T-helper 1 cell treated with Interleukin-12 subunit alpha and Interleukin-12 subunit beta and Interleukin-4 antibody, amounts not matched to agents 30 μg/mL and 1 μg/mL, for 36 hours (primary cell): ENCODE results near the gene LPCAT2.

Source experiments
- H3K27ac Mint-ChIP-seq: one replicate; pipeline ENCODE4 v1.8.0; 2021; ENCODE audit warnings: mild to moderate bottlenecking, mixed read lengths
- H3K27me3 Mint-ChIP-seq: one replicate; pipeline ENCODE4 v1.8.0; 2021; ENCODE audit warnings: low read depth, mixed read lengths
- H3K36me3 Mint-ChIP-seq: one replicate; pipeline ENCODE4 v1.8.0; 2021; ENCODE audit warnings: low read depth, mixed read lengths
- H3K4me1 Mint-ChIP-seq: one replicate; pipeline ENCODE4 v1.8.0; 2021; ENCODE audit warnings: low read depth, mixed read lengths
- H3K4me3 Mint-ChIP-seq: one replicate; pipeline ENCODE4 v1.8.0; 2021; ENCODE audit warnings: mild to moderate bottlenecking, moderate library complexity, mixed read lengths
- H3K9me3 Mint-ChIP-seq: one replicate; pipeline ENCODE4 v1.8.0; 2021; ENCODE audit warnings: mixed read lengths

LPCAT2 gene

DNA sequence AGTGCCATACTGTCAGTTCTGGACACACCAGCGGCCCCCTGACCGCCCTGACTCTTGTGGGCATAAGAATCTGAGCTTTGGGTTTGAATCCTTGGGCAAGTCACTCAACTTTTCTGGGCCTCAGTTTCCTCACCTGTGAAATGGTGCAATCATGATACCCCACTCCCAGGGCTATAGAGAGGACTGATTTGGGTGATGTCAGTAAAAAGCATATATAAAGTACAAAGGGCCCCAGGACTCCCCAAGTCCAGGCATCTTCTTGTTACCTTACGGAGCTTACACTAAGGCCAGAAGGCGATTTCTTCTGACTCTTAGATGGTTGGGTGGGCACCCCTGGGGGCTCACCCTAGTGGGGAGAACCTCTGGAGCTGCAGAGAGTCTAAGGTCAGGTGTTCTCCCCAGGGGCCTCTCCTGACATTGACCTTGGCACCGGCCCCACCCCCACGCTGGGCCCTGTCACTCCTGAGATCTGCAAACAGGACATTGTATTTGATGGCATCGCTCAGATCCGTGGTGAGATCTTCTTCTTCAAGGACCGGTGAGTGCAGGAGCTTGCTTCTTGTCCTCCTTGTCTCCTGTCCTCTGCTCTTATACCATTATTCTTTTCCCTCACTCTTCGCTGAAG, 16.0 kb upstream of the LPCAT2 start:
- Mint-ChIP-seq H3K4me1 (peaks cover 3% of the 10 kb centered on the region), H3K36me3 (no peaks in the 10 kb centered on the region), H3K4me3 (no peak overlapping the region), H3K27ac (no peak overlapping the region), H3K9me3 (no peaks in the 10 kb centered on the region), H3K27me3 (peaks cover 3% of the 10 kb centered on the region)

- Mint-ChIP-seq H3K9me3 (no peaks in the 10 kb centered on the region), H3K27ac (no peak overlapping the region), H3K36me3 (no peaks in the 10 kb centered on the region), H3K27me3 (peaks cover 3% of the 10 kb centered on the region), H3K4me1 (peaks cover 13% of the 10 kb centered on the region), H3K4me3 (no peak overlapping the region)
These were observed 13.9 kb upstream of the LPCAT2 start for GRCh38 chr16:55494994-55495421.

DNA sequence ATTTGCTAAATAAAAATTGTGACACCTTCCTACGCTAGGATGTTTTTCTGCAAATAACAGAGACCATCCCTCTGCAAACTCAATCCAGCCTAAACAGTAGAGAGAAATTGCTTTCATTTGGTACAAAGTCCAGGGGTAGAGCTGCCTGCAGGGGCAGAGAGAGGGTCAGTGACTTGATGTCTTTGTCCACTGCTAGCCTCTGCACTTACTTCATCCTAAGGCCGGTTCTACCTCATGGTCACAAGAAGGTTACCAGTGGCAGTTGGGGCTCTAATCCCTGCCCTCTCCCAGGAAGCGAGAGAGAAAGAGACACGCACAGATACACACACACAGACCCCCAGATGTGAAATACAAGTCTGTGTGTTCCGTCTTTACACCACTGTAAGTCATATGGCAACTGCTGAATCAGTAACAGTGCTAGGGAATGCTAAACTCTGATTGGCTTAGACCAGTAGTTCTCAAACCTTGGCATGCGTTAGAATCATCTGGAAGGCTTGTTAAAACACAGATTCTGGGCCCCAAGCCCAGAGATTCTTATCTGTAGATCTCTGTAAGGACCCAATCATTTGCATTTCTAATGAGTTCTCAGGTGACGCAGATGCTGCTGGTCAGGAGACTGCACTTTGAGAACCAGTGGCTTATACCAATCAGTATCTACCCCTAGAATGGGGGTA, 13.1 kb upstream of the LPCAT2 start:
- H3K27ac Mint-ChIP-seq: no peak overlapping the region
- peaks cover 19% of the 10 kb centered on the region for H3K4me1 Mint-ChIP-seq
- H3K27me3 Mint-ChIP-seq: peaks cover 3% of the 10 kb centered on the region
- no peaks in the 10 kb centered on the region for H3K36me3 Mint-ChIP-seq
- H3K9me3 Mint-ChIP-seq: no peaks in the 10 kb centered on the region
- H3K4me3 Mint-ChIP-seq: no peak overlapping the region

DNA sequence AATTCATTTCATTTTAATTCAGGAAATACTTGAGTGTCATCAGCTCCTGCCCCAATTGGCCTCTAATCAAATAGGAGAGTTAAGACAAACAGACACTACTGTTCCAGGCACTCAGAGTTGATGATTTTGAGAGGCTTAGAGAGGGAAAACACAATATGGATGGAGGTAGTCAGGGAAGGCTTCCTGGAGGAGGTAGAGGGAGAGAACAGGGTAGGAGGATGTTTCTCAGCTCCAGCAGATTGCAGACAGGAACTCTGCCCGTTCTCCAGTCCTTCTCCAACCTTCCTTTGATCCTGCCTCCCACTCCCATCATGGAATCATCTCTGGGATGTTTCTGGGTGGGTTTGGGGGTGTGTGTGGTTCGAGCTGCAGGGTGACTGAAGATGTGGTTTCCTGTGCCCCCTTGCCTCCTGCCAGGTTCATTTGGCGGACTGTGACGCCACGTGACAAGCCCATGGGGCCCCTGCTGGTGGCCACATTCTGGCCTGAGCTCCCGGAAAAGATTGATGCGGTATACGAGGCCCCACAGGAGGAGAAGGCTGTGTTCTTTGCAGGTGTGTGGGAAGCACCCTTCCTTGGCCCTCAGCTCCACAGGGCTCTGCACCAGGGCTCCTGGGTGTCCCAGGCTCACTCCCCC, 12.2 kb upstream of the LPCAT2 start:
- H3K36me3 Mint-ChIP-seq: no peaks in the 10 kb centered on the region
- no peak overlapping the region for H3K27ac Mint-ChIP-seq
- no peak overlapping the region for H3K4me3 Mint-ChIP-seq
- peaks cover 3% of the 10 kb centered on the region for H3K27me3 Mint-ChIP-seq
- H3K4me1 Mint-ChIP-seq: peaks cover 20% of the 10 kb centered on the region
- no peaks in the 10 kb centered on the region for H3K9me3 Mint-ChIP-seq

- no peak overlapping the region for H3K27ac Mint-ChIP-seq
- H3K4me1 Mint-ChIP-seq: peaks cover 20% of the 10 kb centered on the region
- H3K4me3 Mint-ChIP-seq: no peak overlapping the region
- H3K36me3 Mint-ChIP-seq: no peaks in the 10 kb centered on the region
- H3K27me3 Mint-ChIP-seq: peaks cover 3% of the 10 kb centered on the region
- H3K9me3 Mint-ChIP-seq: no peaks in the 10 kb centered on the region
These were observed 11.3 kb upstream of the LPCAT2 start for GRCh38 chr16:55497558-55497957.

GRCh38 chr16:55498101-55498500, 10.8 kb upstream of the LPCAT2 start:
- no peaks in the 10 kb centered on the region for H3K9me3 Mint-ChIP-seq
- H3K4me1 Mint-ChIP-seq: peaks cover 20% of the 10 kb centered on the region
- no peak overlapping the region for H3K27ac Mint-ChIP-seq
- no peaks in the 10 kb centered on the region for H3K36me3 Mint-ChIP-seq
- H3K27me3 Mint-ChIP-seq: peaks cover 3% of the 10 kb centered on the region
- H3K4me3 Mint-ChIP-seq: no peak overlapping the region

GRCh38 chr16:55499281-55499680, 9.6 kb upstream of the LPCAT2 start:
- peaks cover 6% of the 10 kb centered on the region for H3K27me3 Mint-ChIP-seq
- H3K9me3 Mint-ChIP-seq: no peaks in the 10 kb centered on the region
- H3K36me3 Mint-ChIP-seq: no peaks in the 10 kb centered on the region
- H3K4me1 Mint-ChIP-seq: peaks cover 20% of the 10 kb centered on the region
- no peak overlapping the region for H3K4me3 Mint-ChIP-seq
- no peak overlapping the region for H3K27ac Mint-ChIP-seq

DNA sequence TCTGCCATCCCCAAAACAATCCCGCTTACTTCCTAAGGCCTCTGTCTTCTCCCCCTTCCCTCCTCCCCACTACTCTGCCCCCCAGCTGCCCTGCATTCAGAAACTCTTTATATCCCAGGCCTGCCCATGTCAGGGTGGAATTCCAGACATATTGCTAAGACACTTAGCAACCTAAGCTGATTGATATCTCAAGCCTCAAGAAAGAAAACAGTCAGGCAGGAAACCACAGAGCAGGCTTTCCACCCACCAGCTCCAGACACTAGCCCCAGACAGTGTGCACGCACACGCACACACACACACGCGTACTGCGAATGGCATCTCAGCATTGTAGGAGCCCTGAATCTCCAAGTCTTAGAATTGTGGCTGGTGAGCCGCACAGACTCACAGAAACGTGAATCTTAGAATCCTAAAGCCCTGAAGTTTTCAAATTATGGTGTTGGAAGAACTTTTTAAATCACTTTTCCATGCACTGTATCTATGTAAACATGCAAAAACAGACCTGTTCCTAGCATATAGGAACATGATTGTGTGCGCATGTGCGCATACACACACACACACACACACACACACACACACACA, 8.8 kb upstream of the LPCAT2 start:
- Mint-ChIP-seq H3K4me3 (no peak overlapping the region), H3K27ac (no peak overlapping the region), H3K27me3 (peaks cover 6% of the 10 kb centered on the region), H3K4me1 (peaks cover 20% of the 10 kb centered on the region), H3K9me3 (no peaks in the 10 kb centered on the region), H3K36me3 (no peaks in the 10 kb centered on the region)

DNA sequence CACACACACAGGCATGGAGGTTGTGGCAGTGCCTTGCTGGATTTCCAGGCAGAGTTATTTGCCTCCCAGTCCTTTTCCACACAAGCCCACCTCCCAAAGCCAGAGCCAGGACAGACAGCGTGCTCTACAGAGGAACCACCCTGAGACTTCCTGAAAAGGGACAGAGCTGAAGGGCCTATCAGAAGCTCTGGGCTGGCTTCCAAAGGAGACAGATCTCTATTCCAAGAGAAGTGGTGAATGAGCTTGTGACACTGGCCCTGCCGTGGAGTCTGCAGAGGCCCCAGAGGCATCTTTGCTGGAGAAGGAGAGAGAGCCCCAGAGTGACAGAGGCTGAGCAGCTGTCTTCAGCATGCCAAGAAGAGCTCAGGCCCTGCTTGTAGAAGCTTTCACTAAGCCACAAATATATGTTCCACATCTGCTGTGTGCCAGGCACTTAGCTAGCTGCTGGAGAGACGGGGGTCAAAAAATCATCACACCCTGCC, 8.3 kb upstream of the LPCAT2 start:
- H3K4me1 Mint-ChIP-seq: peaks cover 20% of the 10 kb centered on the region
- no peaks in the 10 kb centered on the region for H3K36me3 Mint-ChIP-seq
- peak overlapping the region; percentile 27 for H3K27ac Mint-ChIP-seq
- H3K27me3 Mint-ChIP-seq: peaks cover 6% of the 10 kb centered on the region
- no peak overlapping the region for H3K4me3 Mint-ChIP-seq
- H3K9me3 Mint-ChIP-seq: no peaks in the 10 kb centered on the region

- H3K4me3 Mint-ChIP-seq: no peak overlapping the region
- H3K36me3 Mint-ChIP-seq: no peaks in the 10 kb centered on the region
- H3K4me1 Mint-ChIP-seq: peaks cover 18% of the 10 kb centered on the region
- no peaks in the 10 kb centered on the region for H3K9me3 Mint-ChIP-seq
- H3K27ac Mint-ChIP-seq: no peak overlapping the region
- peaks cover 2% of the 10 kb centered on the region for H3K27me3 Mint-ChIP-seq
These were observed 7.1 kb upstream of the LPCAT2 start for GRCh38 chr16:55501549-55502322.

DNA sequence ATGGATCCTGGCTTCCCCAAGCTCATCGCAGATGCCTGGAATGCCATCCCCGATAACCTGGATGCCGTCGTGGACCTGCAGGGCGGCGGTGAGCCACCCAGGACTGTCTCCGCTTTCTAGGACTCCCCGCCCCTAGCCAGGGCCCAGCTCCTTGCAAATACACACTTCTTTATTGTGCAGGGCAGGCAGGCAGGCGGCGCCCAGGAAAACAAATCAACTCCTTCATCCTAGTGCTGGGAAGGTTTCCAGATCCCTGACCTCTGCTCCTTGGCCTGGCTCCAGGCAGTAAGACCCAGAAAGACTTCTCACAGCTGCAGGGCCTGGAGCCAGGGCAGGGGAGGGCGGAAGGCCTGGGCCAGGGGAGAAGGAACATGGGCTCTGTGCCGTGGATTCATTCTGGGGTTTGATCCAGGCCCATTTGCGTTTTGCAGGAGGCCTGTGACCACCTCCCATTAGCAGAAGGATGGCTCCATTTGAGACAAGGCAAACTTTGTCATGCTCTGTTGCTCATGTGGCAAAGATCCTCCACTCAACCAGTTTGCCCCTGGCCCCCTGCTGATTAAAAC, 6.0 kb upstream of the LPCAT2 start:
- H3K27ac Mint-ChIP-seq: no peak overlapping the region
- H3K27me3 Mint-ChIP-seq: peaks cover 2% of the 10 kb centered on the region
- no peaks in the 10 kb centered on the region for H3K9me3 Mint-ChIP-seq
- no peaks in the 10 kb centered on the region for H3K36me3 Mint-ChIP-seq
- H3K4me3 Mint-ChIP-seq: no peak overlapping the region
- peaks cover 17% of the 10 kb centered on the region for H3K4me1 Mint-ChIP-seq

- Mint-ChIP-seq H3K4me3 (no peak overlapping the region), H3K27ac (no peak overlapping the region)
These were observed 4.9 kb upstream of the LPCAT2 start for GRCh38 chr16:55503726-55504550.

GRCh38 chr16:55505333-55506015, 3.4 kb upstream of the LPCAT2 start:
- no peak overlapping the region for H3K4me3 Mint-ChIP-seq
- H3K36me3 Mint-ChIP-seq: no peaks in the 10 kb centered on the region
- no peaks in the 10 kb centered on the region for H3K9me3 Mint-ChIP-seq
- no peak overlapping the region for H3K27ac Mint-ChIP-seq
- H3K4me1 Mint-ChIP-seq: peaks cover 15% of the 10 kb centered on the region
- peaks cover 22% of the 10 kb centered on the region for H3K27me3 Mint-ChIP-seq

More at GRCh38 chr16:55503726-55504550, 4.9 kb upstream of the LPCAT2 start:
- no peaks in the 10 kb centered on the region for H3K36me3 Mint-ChIP-seq
- H3K27me3 Mint-ChIP-seq: peaks cover 9% of the 10 kb centered on the region
- no peaks in the 10 kb centered on the region for H3K9me3 Mint-ChIP-seq
- peaks cover 21% of the 10 kb centered on the region for H3K4me1 Mint-ChIP-seq
